IPS DF 4.7 (cell line): Measurements from ENCODE around the gene BAX.
A peak's percentile ranks its signal among the peaks of the same experiment; 100 is the strongest.
"Not testable (repeated sequence)": the region's sequence is repeated elsewhere in the genome, so short reads cannot be mapped to it uniquely, and the experiment has no call there.

Experiments
- DNase-seq: peaks from one replicate; pipeline ENCODE4 v3.0.0-alpha.2; 2013; ENCODE audit warnings: low spot score; ENCODE audit errors: extremely low read depth

The BAX gene

DNA sequence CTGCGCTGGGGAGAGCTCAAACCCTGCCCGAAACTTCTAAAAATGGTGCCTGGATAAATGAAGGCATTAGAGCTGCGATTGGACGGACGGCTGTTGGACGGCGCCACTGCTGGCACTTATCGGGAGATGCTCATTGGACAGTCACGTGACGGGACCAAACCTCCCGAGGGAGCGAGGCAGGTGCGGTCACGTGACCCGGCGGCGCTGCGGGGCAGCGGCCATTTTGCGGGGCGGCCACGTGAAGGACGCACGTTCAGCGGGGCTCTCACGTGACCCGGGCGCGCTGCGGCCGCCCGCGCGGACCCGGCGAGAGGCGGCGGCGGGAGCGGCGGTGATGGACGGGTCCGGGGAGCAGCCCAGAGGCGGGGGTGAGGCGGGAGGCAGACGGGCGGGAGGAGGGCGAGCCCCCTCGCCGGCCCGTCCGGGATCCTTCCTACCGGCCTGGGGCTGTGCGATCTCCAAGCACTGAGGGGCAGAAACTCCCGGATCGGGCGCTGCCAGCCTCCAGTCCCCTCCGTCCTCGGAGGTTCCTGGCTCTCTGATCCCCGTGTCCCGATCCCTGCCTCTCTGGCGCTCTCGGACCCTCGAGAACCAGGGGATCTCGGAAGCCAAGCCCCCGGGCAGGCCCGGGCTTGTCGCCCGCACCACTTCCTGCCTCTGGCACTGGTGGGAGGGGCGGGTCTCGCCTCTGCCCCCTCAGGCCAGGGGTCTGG is at the start of gene BAX:
BAX (plus strand) TSS at position 281 of the 713 bp plus-strand sequence; CDS start at position 335, 54 bp downstream.
- DNase-seq: peak; percentile 93

DNA sequence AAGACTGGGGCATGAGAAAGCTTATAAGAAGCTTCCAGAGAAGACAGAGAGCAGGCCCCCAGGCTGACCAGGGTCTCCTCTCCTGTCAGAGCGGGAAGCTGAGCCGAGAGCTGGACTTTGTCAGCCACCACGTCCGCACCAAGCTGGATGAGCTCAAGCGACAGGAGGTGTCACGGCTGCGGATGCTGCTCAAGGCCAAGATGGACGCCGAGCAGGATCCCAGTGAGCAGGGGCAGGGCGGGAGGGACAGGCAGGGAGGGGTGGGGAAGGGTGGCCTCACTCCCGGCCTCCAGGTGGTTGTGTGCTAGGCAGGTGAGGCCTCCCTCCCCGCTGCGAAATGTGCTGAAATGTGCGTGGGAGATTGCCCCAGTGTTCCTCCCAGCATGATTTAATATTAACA is 49.0 kb upstream of the BAX start:
- no peak for DNase-seq

GRCh38 chr19:48906324-48906723 is 48.4 kb upstream of the BAX start:
- no peak for DNase-seq

- no peak for DNase-seq
Measured at GRCh38 chr19:48907671-48908070, 47.0 kb upstream of the BAX start.

DNA sequence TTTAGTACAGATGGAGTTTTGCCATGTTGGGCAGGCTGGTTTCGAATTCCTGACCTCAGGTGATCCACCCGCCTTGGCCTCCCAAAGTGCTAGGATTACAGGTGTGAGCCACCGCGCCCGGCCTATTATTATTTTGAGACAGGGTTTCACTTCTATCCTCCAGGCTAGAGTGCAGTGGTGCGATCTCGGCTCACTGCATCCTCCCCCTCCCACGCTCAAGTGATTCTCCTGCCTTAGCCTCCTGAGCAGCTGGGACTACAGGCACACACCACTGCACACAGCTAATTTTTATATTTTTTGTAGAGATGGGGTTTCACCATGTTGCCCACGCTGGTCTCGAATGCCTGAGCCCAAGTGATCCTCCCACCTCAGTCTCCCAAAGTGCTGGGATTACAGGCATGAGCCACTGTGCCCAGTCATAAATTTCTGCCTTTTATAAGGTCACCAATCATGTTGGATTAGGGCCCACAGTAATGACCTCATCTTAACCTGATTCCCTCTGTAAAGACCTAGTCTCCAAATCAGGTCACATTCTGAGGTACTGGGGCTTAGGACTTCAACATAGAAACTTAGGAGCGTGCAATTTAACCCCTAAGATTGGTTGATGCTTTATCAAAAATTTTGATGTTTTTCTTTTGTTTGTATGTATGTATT is 45.1 kb upstream of the BAX start:
- DNase-seq: not testable (repeated sequence)

GRCh38 chr19:48910803-48911202 is 43.9 kb upstream of the BAX start:
- DNase-seq: no peak

DNA sequence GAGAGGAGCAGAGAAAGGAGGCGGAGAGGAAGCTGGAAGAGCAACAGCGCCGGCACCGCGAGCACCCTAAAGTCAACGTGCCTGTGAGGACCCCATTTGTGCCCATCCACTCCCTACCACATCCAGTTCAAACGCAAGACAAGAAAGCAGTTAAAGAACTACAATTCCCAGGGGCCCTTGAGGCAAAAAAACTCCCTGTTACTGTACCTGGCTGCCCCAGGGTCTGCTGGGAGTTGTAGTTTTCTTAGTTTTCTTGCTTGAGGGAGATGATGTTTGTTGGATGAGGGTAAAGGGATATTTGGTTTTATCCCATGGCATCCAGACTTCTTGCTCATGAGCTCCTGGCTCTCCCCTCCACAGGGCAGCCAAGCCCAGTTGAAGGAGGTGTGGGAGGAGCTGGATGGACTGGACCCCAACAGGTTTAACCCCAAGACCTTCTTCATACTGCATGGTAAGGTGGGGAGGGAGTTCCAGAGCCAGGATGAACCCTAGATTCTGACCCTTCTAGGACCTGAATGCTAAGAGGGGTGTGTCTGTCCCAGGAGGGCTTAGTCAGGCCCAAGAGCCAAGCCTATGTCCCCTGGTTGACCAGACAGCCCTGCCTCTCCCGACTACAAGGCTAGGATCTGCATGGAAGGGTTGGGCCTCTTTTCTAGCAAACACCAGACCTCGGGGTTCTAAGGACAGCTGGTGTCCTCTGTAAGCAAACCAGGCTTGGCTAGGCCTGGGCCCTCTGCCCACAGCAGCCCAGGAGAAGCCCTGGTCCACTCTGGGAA is 41.4 kb upstream of the BAX start:
- DNase-seq: no peak

DNA sequence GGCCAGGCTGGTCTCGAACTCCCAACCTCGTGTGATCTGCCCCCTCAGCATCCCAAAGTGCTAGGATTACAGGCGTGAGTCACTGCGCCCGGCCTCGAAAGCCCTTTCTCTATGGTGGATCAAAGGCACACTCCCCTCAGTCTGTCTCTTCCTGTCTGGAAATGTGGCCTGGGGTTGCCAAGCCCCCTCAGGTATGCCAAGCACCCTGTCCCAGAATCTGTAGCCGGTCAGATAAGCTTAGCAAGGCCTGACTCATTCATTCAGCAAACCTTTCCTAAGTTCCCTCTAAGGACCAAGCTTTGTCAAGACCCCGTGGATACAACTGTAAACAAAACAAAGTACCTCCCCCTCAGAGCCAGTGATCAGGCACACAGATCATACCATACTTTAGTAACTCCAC is 40.5 kb upstream of the BAX start:
- DNase-seq: no peak

- DNase-seq: no peak
Measured at GRCh38 chr19:48915757-48916156, 38.9 kb upstream of the BAX start.

DNA sequence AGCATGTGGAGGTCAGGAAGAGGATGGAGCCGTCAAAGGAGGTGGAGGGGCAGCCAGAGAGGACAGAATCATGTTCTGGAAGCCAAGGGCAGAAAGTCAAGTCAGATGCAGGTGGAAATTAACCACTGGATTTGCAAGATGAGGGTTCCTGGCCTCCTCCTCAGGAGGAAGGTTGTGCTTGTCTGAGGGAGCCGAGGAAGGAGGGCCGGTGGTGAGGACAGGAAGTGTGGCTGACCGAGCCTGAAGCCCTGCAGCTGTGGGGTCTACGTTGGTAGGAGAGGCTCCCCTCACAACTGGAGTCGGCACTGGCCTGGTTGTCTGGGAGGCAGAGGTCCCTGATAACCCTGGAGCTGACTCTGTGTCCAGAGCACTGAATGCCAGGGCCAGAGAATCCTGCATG is 36.6 kb upstream of the BAX start:
- no peak for DNase-seq

DNA sequence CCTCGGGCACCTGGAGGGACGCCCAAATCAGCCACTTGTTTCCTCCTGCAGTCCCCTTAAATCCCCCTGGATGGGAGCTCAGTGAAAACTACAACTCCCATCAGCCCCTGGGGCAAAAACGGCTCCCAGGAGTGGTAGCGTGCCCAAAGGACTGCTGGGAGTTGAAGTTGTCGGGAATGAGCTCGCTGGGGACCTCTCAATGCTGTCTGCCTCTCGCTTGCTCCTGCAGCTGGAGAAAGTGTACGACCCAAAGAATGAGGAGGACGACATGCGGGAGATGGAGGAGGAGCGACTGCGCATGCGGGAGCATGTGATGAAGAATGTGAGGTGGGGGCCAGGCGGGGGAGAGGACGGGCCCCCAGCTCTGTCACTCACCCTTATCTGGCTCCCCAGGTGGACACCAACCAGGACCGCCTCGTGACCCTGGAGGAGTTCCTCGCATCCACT is 35.9 kb upstream of the BAX start:
- no peak for DNase-seq

DNA sequence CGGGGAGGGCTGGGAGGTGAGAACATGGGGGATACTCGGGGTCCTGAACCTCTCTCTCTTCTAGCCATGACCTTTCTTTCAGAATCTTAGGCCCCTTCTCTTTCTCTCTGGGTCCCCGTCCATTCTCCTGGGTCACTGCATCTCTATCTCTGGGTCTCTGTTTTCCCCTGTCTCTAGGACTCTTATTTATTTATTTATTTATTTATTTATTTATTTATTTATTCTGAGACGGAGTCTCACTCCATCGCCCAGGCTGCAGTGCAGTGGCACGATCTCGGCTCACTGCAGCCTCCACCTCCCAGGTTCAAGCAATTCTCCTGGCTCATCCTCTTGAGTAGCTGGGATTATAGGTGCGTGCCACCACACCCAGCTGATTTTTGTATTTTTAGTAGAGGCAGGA is 35.4 kb upstream of the BAX start:
- DNase-seq: not testable (repeated sequence)

GRCh38 chr19:48920949-48921348 is 33.7 kb upstream of the BAX start:
- DNase-seq: no peak

- DNase-seq: no peak
Measured at GRCh38 chr19:48921721-48922500, 32.8 kb upstream of the BAX start.

GRCh38 chr19:48922548-48923490 is 31.9 kb upstream of the BAX start:
- no peak for DNase-seq

DNA sequence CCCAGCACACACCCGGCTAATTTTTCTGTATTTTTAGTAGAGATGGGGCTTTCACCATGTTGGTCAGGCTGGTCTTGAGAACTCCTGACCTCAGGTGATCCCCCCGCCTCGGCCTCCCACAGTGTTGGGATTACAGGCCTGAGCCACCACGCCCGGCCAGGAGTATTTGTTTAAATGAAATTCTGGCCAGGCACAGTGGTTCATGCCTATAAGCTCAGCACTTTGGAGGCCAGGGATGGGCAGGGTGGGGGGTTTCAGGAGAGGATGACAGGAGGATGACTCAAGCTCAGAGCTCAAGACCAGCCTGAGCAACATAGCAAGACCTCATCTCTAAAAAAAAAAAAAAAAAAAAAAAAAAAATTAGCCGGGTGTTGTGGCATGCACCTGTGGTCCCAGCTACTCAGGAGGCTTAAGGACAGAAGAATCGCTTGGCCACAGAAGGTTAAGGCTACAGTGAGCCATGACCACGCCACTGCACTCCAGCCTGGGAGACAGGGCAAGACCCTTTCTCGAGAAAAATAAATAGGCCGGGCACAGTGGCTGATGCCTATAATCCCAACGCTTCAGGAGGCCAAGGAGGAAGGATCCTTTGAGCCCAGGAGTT is 29.3 kb upstream of the BAX start:
- no peak for DNase-seq

DNA sequence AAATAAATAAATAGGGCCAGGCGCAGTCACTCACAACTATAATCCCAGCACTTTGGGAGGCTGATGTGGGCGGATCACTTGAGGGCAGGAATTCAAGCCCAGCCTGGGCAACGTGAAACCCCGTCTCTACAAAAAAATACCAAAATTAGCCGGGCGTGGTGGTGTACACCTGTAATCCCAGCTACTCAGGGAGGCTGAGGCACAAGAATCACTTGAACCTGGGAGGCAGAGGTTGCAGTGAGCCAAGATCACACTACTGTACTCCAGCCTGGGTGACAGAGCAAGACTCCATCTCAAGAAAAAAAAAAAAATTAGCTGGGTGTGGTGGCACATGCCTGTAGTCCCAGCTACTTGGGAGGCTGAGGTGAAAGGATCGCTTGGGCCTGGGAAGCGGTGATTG is 28.8 kb upstream of the BAX start:
- DNase-seq: not testable (repeated sequence)

DNA sequence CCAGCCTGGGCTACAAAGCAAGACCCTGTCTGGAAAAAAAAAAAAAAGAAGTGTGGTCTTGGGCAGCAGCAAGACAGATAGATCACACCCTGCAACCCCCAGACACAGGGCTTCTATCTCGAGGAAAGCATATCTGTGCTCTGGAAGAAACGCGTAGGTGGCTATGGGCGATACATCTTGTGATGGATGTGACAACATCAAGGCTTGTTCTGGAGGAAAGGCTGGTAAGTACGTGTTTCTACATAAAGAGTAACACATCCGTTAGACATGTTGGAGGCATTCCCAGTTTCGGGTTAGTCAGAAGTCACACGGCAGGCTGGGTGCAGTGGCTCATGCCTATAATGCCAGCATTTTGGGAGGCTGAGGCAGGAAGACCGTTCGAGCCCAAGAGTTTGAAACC is 27.8 kb upstream of the BAX start:
- DNase-seq: no peak

DNA sequence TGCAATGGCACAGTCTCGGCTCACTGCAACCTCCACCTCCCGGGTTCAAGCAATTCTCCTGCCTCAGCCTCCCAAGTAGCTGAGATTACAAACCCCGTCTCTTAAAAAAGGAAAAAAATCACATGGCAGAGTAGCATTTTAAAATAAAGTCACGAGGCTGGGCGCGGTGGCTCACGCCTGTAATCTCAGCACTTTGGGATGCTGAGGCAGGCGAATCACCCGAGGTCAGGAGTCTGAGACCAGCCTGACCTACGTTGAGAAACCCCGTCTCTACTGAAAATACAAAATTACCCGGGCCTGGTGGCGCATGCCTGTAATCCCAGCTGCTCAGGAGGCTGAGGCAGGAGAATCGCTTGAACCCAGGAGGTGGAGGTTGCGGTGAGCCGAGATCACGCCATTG is 27.0 kb upstream of the BAX start:
- DNase-seq: not testable (repeated sequence)
